H9 (cell line): Measurements from ENCODE around the gene GAL3ST1. TPM values are rescaled to one million over a fixed set of nuclear protein-coding genes. Genes with fewer than 3 reads are reported as not detected.

ENCODE experiments used
- DNase-seq: peaks from one replicate; pipeline ENCODE4 v3.0.0-alpha.2; 2017
- H2AFZ ChIP-seq: one replicate; pipeline ENCODE4 v1.6.1; 2013; ENCODE audit warnings: mild to moderate bottlenecking, low read length, control low read depth, moderate library complexity
- H2AK5ac ChIP-seq: 2 replicates; pipeline ENCODE4 v1.6.1; 2013; ENCODE audit warnings: low read length, control low read depth, mixed read lengths; ENCODE audit not compliant: insufficient read length
- H2BK120ac ChIP-seq: one replicate; pipeline ENCODE4 v1.6.1; 2013; ENCODE audit warnings: low read depth, mild to moderate bottlenecking, low read length, control low read depth, inconsistent platforms; ENCODE audit not compliant: poor library complexity, severe bottlenecking
- H2BK12ac ChIP-seq: 2 replicates; pipeline ENCODE4 v1.6.1; 2013; ENCODE audit warnings: low read length, control low read depth, mixed read lengths, low read depth; ENCODE audit not compliant: insufficient read length
- H2BK15ac ChIP-seq: 2 replicates; pipeline ENCODE4 v1.6.1; 2013; ENCODE audit warnings: low read depth, low read length, control low read depth
- H2BK20ac ChIP-seq: one replicate; pipeline ENCODE4 v1.6.1; 2013; ENCODE audit warnings: low read depth, mild to moderate bottlenecking, low read length, control low read depth, inconsistent platforms; ENCODE audit not compliant: poor library complexity, severe bottlenecking
- H2BK5ac ChIP-seq: 2 replicates; pipeline ENCODE4 v1.6.1; 2013; ENCODE audit warnings: low read length, control low read depth, mixed read lengths; ENCODE audit not compliant: insufficient read length
- H3K14ac ChIP-seq: 2 replicates; pipeline ENCODE4 v1.6.1; 2013; ENCODE audit warnings: low read length, control low read depth; ENCODE audit not compliant: insufficient read depth
- H3K18ac ChIP-seq: 2 replicates; pipeline ENCODE4 v1.6.1; 2013; ENCODE audit warnings: low read depth, mild to moderate bottlenecking, mixed read lengths, low read length, control low read depth; ENCODE audit not compliant: insufficient read length
- H3K23ac ChIP-seq: 2 replicates; pipeline ENCODE4 v1.6.1; 2013; ENCODE audit warnings: low read length, control low read depth, mixed read lengths, low read depth; ENCODE audit not compliant: insufficient read length
- H3K23me2 ChIP-seq: 2 replicates; pipeline ENCODE4 v1.6.1; 2013; ENCODE audit warnings: low read depth, mild to moderate bottlenecking, mixed read lengths, low read length, control low read depth; ENCODE audit not compliant: insufficient read length, poor library complexity, severe bottlenecking
- H3K27ac ChIP-seq: 2 replicates; pipeline ENCODE4 v1.5.1; 2013; ENCODE audit warnings: low read length, control low read depth, mixed read lengths, low read depth; ENCODE audit not compliant: insufficient read length
- H3K27me3 ChIP-seq: 2 replicates; pipeline ENCODE4 v1.6.1; 2013; ENCODE audit warnings: low read length, control low read depth, inconsistent platforms; ENCODE audit not compliant: insufficient read depth
- H3K4ac ChIP-seq: 2 replicates; pipeline ENCODE4 v1.6.1; 2013; ENCODE audit warnings: low read depth, mild to moderate bottlenecking, control low read depth, inconsistent platforms, low read length, moderate library complexity
- H3K4me1 ChIP-seq: 2 replicates; pipeline ENCODE4 v1.6.1; 2013; ENCODE audit warnings: low read length, control low read depth, inconsistent platforms; ENCODE audit not compliant: insufficient read depth
- H3K4me2 ChIP-seq: 2 replicates; pipeline ENCODE4 v1.6.1; 2013; ENCODE audit warnings: low read length, control low read depth, mixed read lengths; ENCODE audit not compliant: insufficient read length, insufficient read depth
- H3K56ac ChIP-seq: 2 replicates; pipeline ENCODE4 v1.6.1; 2013; ENCODE audit warnings: low read depth, mild to moderate bottlenecking, mixed read lengths, low read length, control low read depth; ENCODE audit not compliant: insufficient read length
- H3K79me1 ChIP-seq: 2 replicates; pipeline ENCODE4 v1.6.1; 2013; ENCODE audit warnings: low read depth, mild to moderate bottlenecking, moderate library complexity, low read length, control low read depth, inconsistent platforms; ENCODE audit not compliant: insufficient read depth, poor library complexity, severe bottlenecking
- H3K79me2 ChIP-seq: 2 replicates; pipeline ENCODE4 v1.6.1; 2013; ENCODE audit warnings: low read length, control low read depth, inconsistent platforms; ENCODE audit not compliant: insufficient read depth
- H3K9ac ChIP-seq: 2 replicates; pipeline ENCODE4 v1.6.1; 2013; ENCODE audit warnings: low read length, control low read depth, mixed read lengths; ENCODE audit not compliant: insufficient read length; ENCODE audit errors: extremely low read depth
- H3K9me3 ChIP-seq: one replicate; pipeline ENCODE4 v1.6.1; 2013; ENCODE audit warnings: low read depth, low read length, inconsistent platforms; ENCODE audit not compliant: control insufficient read depth
- H3T11ph ChIP-seq: one replicate; pipeline ENCODE4 v1.6.1; 2013; ENCODE audit warnings: mild to moderate bottlenecking, low read length, control low read depth, inconsistent platforms
- H4K20me1 ChIP-seq: one replicate; pipeline ENCODE4 v1.6.1; 2013; ENCODE audit not compliant: control insufficient read depth, insufficient read length, insufficient read depth
- H4K5ac ChIP-seq: 2 replicates; pipeline ENCODE4 v1.6.1; 2013; ENCODE audit warnings: low read depth, mild to moderate bottlenecking, mixed read lengths, low read length, control low read depth; ENCODE audit not compliant: insufficient read length
- H4K8ac ChIP-seq: replicated peaks from 2 replicates; pipeline ENCODE4 v1.6.1; 2013; ENCODE audit warnings: low read length, control low read depth, mixed read lengths, low read depth; ENCODE audit not compliant: insufficient read length
- H4K91ac ChIP-seq: 2 replicates; pipeline ENCODE4 v1.6.1; 2013; ENCODE audit warnings: low read depth, mild to moderate bottlenecking, moderate library complexity, mixed read lengths, low read length, control low read depth; ENCODE audit not compliant: insufficient read length
- H3K27ac Mint-ChIP-seq, 3 experiments: 2 replicates in 2 of 3; 3 replicates in 1 of 3; pipeline ENCODE4 v1.8.0; 2020 to 2021; ENCODE audit warnings: mixed read lengths in 3 of 3, mild to moderate bottlenecking in 1 of 3, moderate library complexity in 1 of 3
- H3K27me3 Mint-ChIP-seq: 2 replicates; pipeline ENCODE4 v1.8.0; 2021; ENCODE audit warnings: low read depth, mild to moderate bottlenecking, moderate library complexity, mixed read lengths
- H3K36me3 Mint-ChIP-seq, 3 experiments: 2 replicates in 2 of 3; 3 replicates in 1 of 3; pipeline ENCODE4 v1.8.0; 2020 to 2021; ENCODE audit warnings: low read depth in 3 of 3, mixed read lengths in 3 of 3; ENCODE audit not compliant: insufficient read depth in 1 of 3
- H3K4me1 Mint-ChIP-seq, 2 experiments: 2 replicates each; pipeline ENCODE4 v1.8.0; 2020; ENCODE audit warnings: mixed read lengths in 2 of 2
- H3K4me3 Mint-ChIP-seq, 2 experiments: 2 replicates in 1 of 2; 3 replicates in 1 of 2; pipeline ENCODE4 v1.8.0; 2020 to 2021; ENCODE audit warnings: mild to moderate bottlenecking in 2 of 2, mixed read lengths in 2 of 2, moderate library complexity in 1 of 2
- H3K9me3 Mint-ChIP-seq, 2 experiments: 2 replicates in 1 of 2; 3 replicates in 1 of 2; pipeline ENCODE4 v1.8.0; 2020; ENCODE audit warnings: mild to moderate bottlenecking in 2 of 2, mixed read lengths in 2 of 2, moderate library complexity in 1 of 2
- CTCF ChIP-seq: fragments of 200-600 bp; sonication (generic); conservative IDR thresholded peaks from 3 replicates; pipeline ENCODE4 v1.8.0; 2021; ENCODE audit warnings: antibody characterized with exemption, mild to moderate bottlenecking
- WGBS: extraction: QIAGEN DNeasy Blood & Tissue Kit; methylation state at CpG from one replicate; pipeline ENCODE4 v1.1.7; 2013; ENCODE audit warnings: missing lambda C conversion rate, low lambda C conversion rate, mixed read lengths; ENCODE audit not compliant: insufficient read length; ENCODE audit errors: extremely low coverage; 5-methylcytosine and 5-hydroxymethylcytosine counted together
- total RNA-seq: library from RNA; stranded (reverse); gene quantifications from 2 replicates; pipeline ENCODE4 v1.2.1, GENCODE V29; 2021

The GAL3ST1 gene
- total RNA-seq, 1 experiment from 2014 or later: 5.1 TPM

DNA sequence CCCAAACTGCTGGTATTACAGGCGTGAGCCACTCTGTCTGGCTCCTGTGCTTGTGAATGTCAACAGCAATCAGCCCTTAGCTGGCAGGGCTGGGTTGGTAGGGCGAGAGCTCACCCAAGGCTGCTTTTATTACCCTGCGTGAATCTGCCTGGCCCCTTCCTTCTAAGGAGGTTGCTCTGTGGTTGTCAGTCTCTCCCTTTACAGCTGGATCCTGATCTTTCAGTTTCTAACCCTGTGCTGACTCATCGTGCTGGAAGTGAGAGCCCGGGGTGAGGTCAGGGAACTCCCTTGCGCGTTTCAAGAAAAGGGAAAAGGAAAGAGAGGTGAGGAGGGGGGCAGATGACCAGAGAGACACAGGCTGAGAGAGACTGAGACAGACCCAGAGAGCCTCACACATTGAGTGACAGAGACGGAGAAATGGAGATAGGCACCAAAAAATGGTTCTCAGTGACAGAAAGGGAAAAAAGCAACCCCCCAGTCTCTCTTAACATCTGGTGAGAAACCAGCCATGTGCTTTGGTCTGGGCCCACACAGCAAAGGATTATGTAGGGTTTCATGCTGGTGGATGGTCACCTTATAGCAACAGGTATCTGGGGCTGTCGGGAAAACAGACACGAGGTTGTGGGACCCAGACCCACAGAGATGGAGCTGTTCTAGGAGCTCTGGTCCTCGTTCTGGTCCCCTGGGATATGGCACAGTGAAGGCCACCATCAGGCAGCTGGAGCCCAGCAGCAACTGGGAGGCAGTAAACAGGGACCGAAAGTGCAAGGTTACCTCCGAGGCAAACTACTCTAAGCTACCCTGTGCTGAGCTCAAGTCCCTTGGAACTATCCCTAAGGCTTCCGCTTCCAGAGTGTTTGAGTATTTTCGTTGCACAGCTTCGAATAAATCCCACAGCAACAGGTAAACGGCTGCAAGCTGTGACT is 35.1 kb upstream of the GAL3ST1 start:
- Histone ChIP-seq H4K91ac (no peak overlapping the region), H2BK5ac (no peak overlapping the region), H2BK20ac (no peak overlapping the region), H4K5ac (no peak overlapping the region), H3K14ac (no peak overlapping the region; the same call in 1 of the 2 replicates), H2BK120ac (no peak overlapping the region), H2BK12ac (no peak overlapping the region), H3K56ac (no peak overlapping the region), H2AFZ (no peak overlapping the region), H3K4ac (no peak overlapping the region), H4K20me1 (no peaks in the 10 kb centered on the region), H3K4me2 (peak overlapping the region; percentile 82), H3K27ac (no peak overlapping the region), H3K18ac (no peak overlapping the region), H3K9ac (peak overlapping the region; percentile 10), H3K23me2 (peaks cover 6% of the 10 kb centered on the region), H3K23ac (no peak overlapping the region), H3K79me2 (no peaks in the 10 kb centered on the region), H3T11ph (no peak overlapping the region), H3K9me3 (no peaks in the 10 kb centered on the region), H3K4me1 (0 out of 2 replicates have a peak, but pooled peaks cover 6% of the 10 kb centered on the region), H2AK5ac (no peak overlapping the region), H2BK15ac (no peak overlapping the region), H3K27me3 (no peaks in the 10 kb centered on the region), H4K8ac (no peak overlapping the region), H3K79me1 (peaks cover 4% of the 10 kb centered on the region)
- no peak for DNase-seq
- Mint-ChIP-seq H3K9me3 (no peaks in the 10 kb centered on the region), H3K27ac (peak overlapping the region in 2 of 3 experiments; percentile 79 to 80; a peak in 4 of 7 replicates), H3K27me3 (no peaks in the 10 kb centered on the region), H3K4me3 (peak overlapping the region; percentile 77 to 85; a peak in 4 of 5 replicates), H3K36me3 (peaks cover 22 to 51% (median 42%) of the 10 kb centered on the region in 3 experiments; a peak in 6 of 7 replicates), H3K4me1 (peaks cover 38 to 42% of the 10 kb centered on the region in 2 experiments)
- TF ChIP-seq CTCF: no peak
- no CpG with 5 or more reads among the region's 17 CpGs for WGBS
